ENCODE results near the gene CPN2.

DNA sequence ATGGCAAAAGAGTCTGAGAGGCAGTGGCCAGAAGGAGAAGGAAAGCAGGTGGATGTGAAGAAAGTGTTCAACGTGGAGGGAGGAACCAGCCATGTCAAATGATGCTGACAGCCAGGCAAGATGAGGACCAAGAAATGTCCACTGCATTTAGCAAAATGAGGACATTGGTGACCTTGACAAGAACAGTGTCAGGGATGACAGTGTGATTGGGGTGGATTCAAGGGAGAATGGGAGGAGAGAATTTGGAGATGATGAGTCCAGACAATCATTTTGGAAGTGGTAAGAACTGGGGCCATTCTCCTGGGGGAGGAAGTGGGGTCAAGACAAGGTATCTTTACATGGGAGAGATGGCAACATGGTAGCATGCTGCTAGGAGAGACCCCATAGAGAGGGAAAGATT lies 47.4 kb downstream of the CPN2 start:
- TF ChIP-seq TAF1 (IDR thresholded peaks at IDR 0.05; ENCODE audit: borderline replicate concordance, low read depth, low read length) (no peak), POLR2AphosphoS5 (IDR thresholded peaks at IDR 0.05; ENCODE audit: low read depth, low read length) (no peak), POLR2A (IDR thresholded peaks at IDR 0.05; ENCODE audit: low read depth, low read length) (no peak)

All from GM12892 (cell line).